Thyroid gland (tissue), 4 donors: ENCODE measurements around the gene STK11IP. TPM values are rescaled to one million over a fixed set of nuclear protein-coding genes. Genes with fewer than 3 reads are reported as not detected.
"Not testable (repeated sequence)": the region's sequence is repeated elsewhere in the genome, so short reads cannot be mapped to it uniquely, and the experiment has no call there.

Experiments used
- DNase-seq, 2 donors: peaks; one replicate each; pipeline ENCODE4 v3.0.0-alpha.2; 2019
- H3K27ac ChIP-seq, 3 donors: fragments of 200-600 bp; sonication (generic); 1 replicate in 2 of 3; 2 replicates in 1 of 3; pipeline ENCODE4 v1.5.1; 2016 to 2019; ENCODE audit warnings: mild to moderate bottlenecking in 1 of 3, moderate library complexity in 1 of 3
- H3K27me3 ChIP-seq: fragments of 200-600 bp; sonication (generic); one replicate; pipeline ENCODE4 v1.5.1; 2019
- H3K36me3 ChIP-seq, 2 donors: fragments of 200-600 bp; sonication (generic); one replicate each; pipeline ENCODE4 v1.5.1; 2016 to 2019
- H3K4me1 ChIP-seq, 2 donors: fragments of 200-600 bp; sonication (generic); one replicate each; pipeline ENCODE4 v1.5.1; 2017 to 2019
- H3K4me3 ChIP-seq, 3 donors: fragments of 200-600 bp; sonication (generic); replicated peaks in 1 of 3; 1 replicate in 2 of 3; 2 replicates in 1 of 3; pipeline ENCODE4 v1.5.1; 2016; ENCODE audit warnings: mild to moderate bottlenecking in 1 of 3
- H3K9me3 ChIP-seq: fragments of 200-600 bp; sonication (generic); one replicate; pipeline ENCODE4 v1.5.1; 2017
- POLR2A ChIP-seq, 2 donors: fragments of 450-650 bp; IDR thresholded peaks; one replicate each; pipeline ENCODE4 v1.6.1; 2017; ENCODE audit warnings: antibody characterized with exemption in 2 of 2, mild to moderate bottlenecking in 2 of 2, moderate library complexity in 1 of 2
- WGBS, 2 donors: methylation state at CpG; one replicate each; pipeline ENCODE4 v1.1.5; 2017; 5-methylcytosine and 5-hydroxymethylcytosine counted together
- intact Hi-C: fragments of 100-400 bp; cut with DNase I; formaldehyde crosslinking; loops from one replicate; pipeline ENCODE4 v1.15.1; 2023
- total RNA-seq, 4 donors: library from RNA; depleted of rRNA; stranded (reverse); fragments of >200 nt; gene quantifications; one replicate each; pipeline ENCODE4 v1.2.3, GENCODE V29; 2016
- TF ChIP-seq, protein P1 (sequence below), 6 experiments: fragments of 200-600 bp in 3 of 6; fragments of 450-650 bp in 3 of 6; sonication (generic) in 3 of 6; IDR thresholded peaks; one replicate each; pipeline ENCODE4 v1.5.1; 2016 to 2019; ENCODE audit warnings: antibody characterized with exemption in 6 of 6, mild to moderate bottlenecking in 2 of 6, inconsistent platforms in 1 of 6, moderate library complexity in 1 of 6

The STK11IP gene
- total RNA-seq, 4 donors from 2014 or later: 14.6 to 25.0 (median 19.7) TPM

DNA sequence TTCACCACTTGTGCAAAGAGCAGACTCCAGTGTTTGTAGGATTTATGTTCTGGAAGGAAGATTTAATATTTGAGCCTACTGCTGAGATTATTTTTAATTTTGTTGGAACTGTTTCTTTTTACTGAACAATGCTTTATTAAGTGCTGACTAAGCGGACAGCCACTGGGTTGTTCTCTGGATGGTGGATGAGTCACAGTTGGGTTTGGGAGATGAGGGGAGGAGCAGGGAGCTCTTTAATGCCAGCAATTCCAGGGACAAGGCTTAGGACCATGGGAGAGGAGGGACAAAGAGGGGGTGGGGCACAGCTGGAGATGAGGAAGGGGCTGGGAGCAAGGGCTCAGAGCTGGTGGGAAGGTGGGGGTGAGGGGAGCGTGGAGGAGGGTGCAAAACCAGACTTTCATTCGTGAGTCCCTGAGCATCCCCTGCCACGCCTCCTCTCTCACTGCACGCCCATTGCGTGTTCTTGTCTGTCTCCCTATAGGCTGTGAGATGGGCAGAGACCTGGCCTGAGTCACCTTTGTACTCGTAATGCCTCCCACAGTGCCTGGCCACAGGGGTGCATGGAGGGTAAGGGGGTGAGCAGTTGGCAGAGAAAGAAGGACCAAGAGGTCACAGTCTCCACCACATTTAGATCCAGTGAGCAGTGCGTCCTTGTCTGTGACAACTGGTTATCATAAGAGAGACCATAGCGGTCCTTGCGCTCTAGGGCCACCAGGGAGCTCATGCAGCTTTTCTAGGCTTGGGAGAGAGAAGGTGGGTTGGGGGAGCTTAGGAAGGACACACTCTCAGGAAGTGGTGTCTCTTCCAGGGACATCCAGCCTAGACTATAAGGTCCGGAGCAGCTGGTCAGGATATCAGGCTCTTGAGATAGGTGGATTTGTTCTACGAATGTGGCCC lies 48.2 kb downstream of the STK11IP start:
- Histone ChIP-seq H3K27me3 (no peaks in the 10 kb centered on the region), H3K4me3 (no peak overlapping the region), H3K27ac (peak overlapping the region in 1 of 3 donors; percentile 8), H3K4me1 (peaks cover 0 to 18% of the 10 kb centered on the region in 2 donors), H3K36me3 (no peaks in the 10 kb centered on the region), H3K9me3 (no peaks in the 10 kb centered on the region)
- no peak for DNase-seq
- 83 to 88% methylated on average over 12 of the region's 12 CpGs for WGBS, 2 donors
- TF ChIP-seq, protein P1, sequence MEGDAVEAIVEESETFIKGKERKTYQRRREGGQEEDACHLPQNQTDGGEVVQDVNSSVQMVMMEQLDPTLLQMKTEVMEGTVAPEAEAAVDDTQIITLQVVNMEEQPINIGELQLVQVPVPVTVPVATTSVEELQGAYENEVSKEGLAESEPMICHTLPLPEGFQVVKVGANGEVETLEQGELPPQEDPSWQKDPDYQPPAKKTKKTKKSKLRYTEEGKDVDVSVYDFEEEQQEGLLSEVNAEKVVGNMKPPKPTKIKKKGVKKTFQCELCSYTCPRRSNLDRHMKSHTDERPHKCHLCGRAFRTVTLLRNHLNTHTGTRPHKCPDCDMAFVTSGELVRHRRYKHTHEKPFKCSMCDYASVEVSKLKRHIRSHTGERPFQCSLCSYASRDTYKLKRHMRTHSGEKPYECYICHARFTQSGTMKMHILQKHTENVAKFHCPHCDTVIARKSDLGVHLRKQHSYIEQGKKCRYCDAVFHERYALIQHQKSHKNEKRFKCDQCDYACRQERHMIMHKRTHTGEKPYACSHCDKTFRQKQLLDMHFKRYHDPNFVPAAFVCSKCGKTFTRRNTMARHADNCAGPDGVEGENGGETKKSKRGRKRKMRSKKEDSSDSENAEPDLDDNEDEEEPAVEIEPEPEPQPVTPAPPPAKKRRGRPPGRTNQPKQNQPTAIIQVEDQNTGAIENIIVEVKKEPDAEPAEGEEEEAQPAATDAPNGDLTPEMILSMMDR (IDR thresholded peaks at IDR 0.05): no peak
- TF ChIP-seq POLR2A (IDR thresholded peaks at IDR 0.05): no peak
- intact Hi-C loops: no loop called here

DNA sequence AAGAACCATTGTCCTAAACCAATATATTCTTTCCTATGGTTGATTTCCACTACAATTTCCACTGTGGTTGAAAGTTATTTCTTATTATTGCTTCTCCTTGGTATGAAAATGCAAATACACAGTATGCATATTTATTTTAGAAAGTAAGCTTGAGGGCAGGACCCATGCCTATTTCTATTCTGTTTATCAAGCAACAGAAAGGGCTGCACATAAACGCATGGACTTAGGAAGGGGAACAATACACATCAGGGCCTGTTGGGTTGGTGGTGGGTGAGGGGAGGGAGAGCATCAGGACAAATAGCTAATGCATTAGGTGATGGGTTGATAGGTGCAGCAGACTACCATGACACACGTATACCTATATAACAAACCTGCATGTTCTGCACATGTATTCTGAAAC lies 50.5 kb downstream of the STK11IP start:
- no peaks in the 10 kb centered on the region for H3K9me3 ChIP-seq
- WGBS, 2 donors: 73 to 92% methylated on average over 2 of the region's 2 CpGs
- intact Hi-C loops: no loop called here

DNA sequence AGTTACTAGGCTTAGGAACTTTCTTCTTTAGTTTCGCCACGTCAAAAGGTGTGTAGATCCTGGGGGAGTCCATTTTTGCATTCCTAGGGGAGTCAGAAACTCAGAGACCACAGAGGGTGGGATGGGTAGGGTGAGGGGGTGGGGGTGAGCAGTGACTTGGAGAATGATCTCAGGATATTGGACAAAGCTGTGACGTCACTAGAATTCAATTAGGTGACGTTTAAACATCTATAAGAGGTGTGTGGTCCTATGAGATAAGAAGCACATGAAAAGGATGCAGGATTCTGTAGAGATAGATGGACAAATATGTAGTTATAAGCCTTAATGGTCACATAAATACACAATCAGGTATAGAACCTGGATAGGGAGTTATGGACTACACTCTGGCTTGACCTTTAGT lies 51.3 kb downstream of the STK11IP start:
- 76 to 87% methylated on average over 4 of the region's 4 CpGs for WGBS, 2 donors
- Histone ChIP-seq H3K9me3 (no peaks in the 10 kb centered on the region), H3K27ac (no peak overlapping the region), H3K27me3 (no peaks in the 10 kb centered on the region), H3K4me3 (no peak overlapping the region), H3K36me3 (no peaks in the 10 kb centered on the region), H3K4me1 (peaks cover 0 to 10% of the 10 kb centered on the region in 2 donors)
- intact Hi-C loops: no loop called here
- DNase-seq: no peak
- TF ChIP-seq POLR2A (IDR thresholded peaks at IDR 0.05): no peak
- TF ChIP-seq, protein P1 (IDR thresholded peaks at IDR 0.05): no peak

More for the DNA sequence above, 50.5 kb downstream of the STK11IP start:
- TF ChIP-seq, protein P1 (IDR thresholded peaks at IDR 0.05): no peak
- TF ChIP-seq POLR2A (IDR thresholded peaks at IDR 0.05): no peak
- Histone ChIP-seq H3K27me3 (no peaks in the 10 kb centered on the region), H3K4me3 (no peak overlapping the region), H3K36me3 (no peaks in the 10 kb centered on the region), H3K27ac (no peak overlapping the region), H3K4me1 (peaks cover 0 to 10% of the 10 kb centered on the region in 2 donors)
- DNase-seq: no peak

DNA sequence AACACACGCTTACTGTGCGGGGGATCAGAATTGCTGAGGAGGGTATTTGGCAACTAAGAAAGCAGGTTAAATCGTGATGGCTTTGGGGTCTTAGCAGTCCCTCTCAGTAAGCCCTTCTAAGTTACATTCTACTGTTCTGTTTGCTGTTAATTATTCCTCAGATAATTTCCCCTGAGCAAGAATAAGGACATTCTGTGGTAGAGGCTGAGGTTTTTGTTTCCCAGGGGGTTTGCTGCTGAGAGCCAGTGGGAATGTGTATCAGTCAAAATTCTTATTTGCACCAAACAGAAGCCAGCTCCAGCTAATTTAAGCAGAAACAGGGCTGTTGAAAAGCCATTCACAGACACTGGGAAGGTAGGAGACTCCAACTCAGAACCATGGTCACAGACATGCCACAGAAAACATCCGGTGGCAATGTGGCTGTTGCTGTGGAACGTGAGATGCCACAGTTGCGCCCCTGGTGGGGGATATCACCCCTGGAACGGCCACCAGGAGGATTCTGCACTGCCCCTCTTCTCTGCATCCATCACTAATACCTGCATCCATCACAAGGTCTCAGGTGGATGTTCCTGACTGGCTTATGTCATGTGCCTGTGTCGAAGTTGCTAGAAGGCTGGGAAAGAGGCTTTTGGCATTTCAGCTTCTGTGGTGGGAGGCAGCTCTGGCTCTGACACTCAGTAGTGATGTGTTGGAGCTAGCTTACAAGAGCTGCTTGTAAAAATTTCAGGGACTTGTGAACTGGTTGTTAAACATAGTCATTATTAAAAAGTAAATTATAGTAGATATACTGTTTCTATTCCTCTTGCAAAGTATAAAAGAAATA lies 53.0 kb downstream of the STK11IP start:
- TF ChIP-seq, protein P1 (IDR thresholded peaks at IDR 0.05): no peak
- TF ChIP-seq POLR2A (IDR thresholded peaks at IDR 0.05): no peak
- no peaks in the 10 kb centered on the region for H3K36me3 ChIP-seq
- DNase-seq: no peak
- no peak overlapping the region for H3K4me3 ChIP-seq
- no peaks in the 10 kb centered on the region for H3K27me3 ChIP-seq
- H3K9me3 ChIP-seq: no peaks in the 10 kb centered on the region
- H3K27ac ChIP-seq: no peak overlapping the region
- whole genome bisulfite sequencing, 2 donors: 65 to 73% methylated on average over 7 to 8 of the region's 8 CpGs
- peaks cover 0 to 3% of the 10 kb centered on the region in 2 donors for H3K4me1 ChIP-seq
- intact Hi-C loops: no loop called here

DNA sequence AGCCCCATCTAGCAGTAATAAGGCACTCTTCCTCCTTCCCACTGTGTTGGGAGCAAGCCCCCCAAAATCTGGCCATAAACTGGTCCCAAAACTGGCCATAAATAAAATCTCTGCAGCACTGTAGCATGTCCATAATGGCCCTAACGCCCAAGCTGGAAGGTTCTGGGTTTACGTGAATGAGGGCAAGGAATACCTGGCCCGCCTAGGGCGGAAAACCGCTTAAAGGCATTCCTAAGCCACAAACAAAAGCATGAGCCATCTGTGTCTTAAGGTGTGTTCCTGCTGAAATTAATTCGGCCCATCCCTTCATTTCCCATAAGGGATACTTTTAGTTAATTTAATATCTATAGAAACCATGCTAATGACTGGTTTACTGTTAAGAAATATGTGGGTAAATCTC lies 54.0 kb downstream of the STK11IP start:
- H3K36me3 ChIP-seq, intact Hi-C loops, H3K9me3 ChIP-seq, DNase-seq, H3K27me3 ChIP-seq, H3K27ac ChIP-seq, H3K4me1 ChIP-seq, H3K4me3 ChIP-seq: not testable (repeated sequence)
- WGBS, 2 donors: 83% methylated on average over 6 of the region's 6 CpGs
